ENCODE measurements around the gene WBP2. TPM values are rescaled to one million over a fixed set of nuclear protein-coding genes. Genes with fewer than 3 reads are reported as not detected.

The WBP2 gene
- total RNA-seq, 2 experiments from 2014 or later = 98.5 to 114 TPM

GRCh38 chr17:75875940-75876189 is 20.7 kb upstream of the WBP2 start:
- no peak for DNase-seq

GRCh38 chr17:75875182-75875939 is 20.2 kb upstream of the WBP2 start:
- no peaks in the 10 kb centered on the region for H3K27me3 Mint-ChIP-seq
- DNase-seq (peak in 1 of 14 experiments; percentile 35), ATAC-seq (ENCODE audit: poor library complexity) (no peak)
- H3K4me1 Mint-ChIP-seq (ENCODE audit: low read depth) = peaks cover 55% of the 10 kb centered on the region
- no peaks in the 10 kb centered on the region for H3K9me3 Mint-ChIP-seq
- peak overlapping the region; percentile 91 for H3K27ac Mint-ChIP-seq
- H3K4me3 ChIP-seq (ENCODE audit: low read length) = peak overlapping the region; percentile 60
- H3K27ac ChIP-seq (ENCODE audit: low read depth in 1 of 2, low read length in 2 of 2) = peak overlapping the region; percentile 66 to 70
- ChIA-PET POLR2A (interaction anchor here (0.8 to 10.9 kb wide), 21 partner anchors 11 to 797 kb away, joined by 3 to 230 read pairs (median 5); partner anchors contain the start of genes FBF1, GALK1, MIF4GD and TRIM65), CTCF (interaction anchor here (0.6 to 4.8 kb wide), 9 partner anchors 11 to 74 kb away, joined by 3 to 50 read pairs (median 5); partner anchors contain the start of genes TRIM65, UNC13D and WBP2)
- H3K36me3 Mint-ChIP-seq (ENCODE audit: low read depth) = peaks cover 5% of the 10 kb centered on the region
- H3K4me1 ChIP-seq (ENCODE audit: insufficient read depth, low read length) = peaks cover 58% of the 10 kb centered on the region
- H3K27me3 ChIP-seq (ENCODE audit: control insufficient read depth in 1 of 2, insufficient read depth in 2 of 2, low read length in 2 of 2) = no peaks in the 10 kb centered on the region
- H3K9me3 ChIP-seq (ENCODE audit: control insufficient read depth in 1 of 2, insufficient read depth in 1 of 2, low read length in 2 of 2) = no peaks in the 10 kb centered on the region
- H3K36me3 ChIP-seq (ENCODE audit: insufficient read depth, low read length) = peaks cover 6% of the 10 kb centered on the region
- intact Hi-C loops (cut with DNase I, micrococcal nuclease) = loop anchor here in 1 of 2 experiments (5.0 kb wide), 1 partner anchor 33 kb away; the partner anchor contains the start of gene UNC13D
- H3K4me3 Mint-ChIP-seq = peak overlapping the region; percentile 91
- TF ChIP-seq CTCF (IDR thresholded peaks at IDR 0.05) = no peak

More at GRCh38 chr17:75875940-75876189, 20.7 kb upstream of the WBP2 start:
- H3K9me3 ChIP-seq (ENCODE audit: control insufficient read depth in 1 of 2, insufficient read depth in 1 of 2, low read length in 2 of 2) = no peaks in the 10 kb centered on the region
- peaks cover 50% of the 10 kb centered on the region for H3K4me1 Mint-ChIP-seq (ENCODE audit: low read depth)
- no peaks in the 10 kb centered on the region for H3K9me3 Mint-ChIP-seq
- no peak for ATAC-seq (ENCODE audit: poor library complexity)
- H3K27me3 Mint-ChIP-seq = no peaks in the 10 kb centered on the region
- peak overlapping the region; percentile 91 for H3K27ac Mint-ChIP-seq
- peaks cover 5% of the 10 kb centered on the region for H3K36me3 Mint-ChIP-seq (ENCODE audit: low read depth)
- ChIA-PET CTCF (interaction anchor here (0.6 to 4.8 kb wide), 9 partner anchors 11 to 73 kb away, joined by 3 to 50 read pairs (median 5); partner anchors contain the start of genes TRIM65, UNC13D and WBP2), POLR2A (interaction anchor here (0.6 to 10.9 kb wide), 21 partner anchors 11 to 796 kb away, joined by 3 to 230 read pairs (median 5); partner anchors contain the start of genes FBF1, GALK1, TRIM65 and UNC13D)
- peaks cover 6% of the 10 kb centered on the region for H3K36me3 ChIP-seq (ENCODE audit: insufficient read depth, low read length)
- H3K4me1 ChIP-seq (ENCODE audit: insufficient read depth, low read length) = peaks cover 58% of the 10 kb centered on the region
- peak overlapping the region; percentile 66 to 70 for H3K27ac ChIP-seq (ENCODE audit: low read depth in 1 of 2, low read length in 2 of 2)
- H3K27me3 ChIP-seq (ENCODE audit: control insufficient read depth in 1 of 2, insufficient read depth in 2 of 2, low read length in 2 of 2) = no peaks in the 10 kb centered on the region
- H3K4me3 ChIP-seq (ENCODE audit: low read length) = peak overlapping the region; percentile 60
- peak overlapping the region; percentile 91 for H3K4me3 Mint-ChIP-seq
- no peak for TF ChIP-seq CTCF (IDR thresholded peaks at IDR 0.05)
- intact Hi-C loops (cut with DNase I, micrococcal nuclease) = loop anchor here (2.0 to 5.0 kb wide), 3 partner anchors 19 to 34 kb away; partner anchors contain the start of genes TRIM65 (in 1 of the 2) and UNC13D (in 1 of the 2)

GRCh38 chr17:75874323-75875181 is 19.4 kb upstream of the WBP2 start:
- Mint-ChIP-seq H3K36me3 (ENCODE audit: low read depth) (peaks cover 5% of the 10 kb centered on the region), H3K4me3 (peak overlapping the region; percentile 54), H3K27ac (peak overlapping the region; percentile 10), H3K9me3 (no peaks in the 10 kb centered on the region), H3K4me1 (ENCODE audit: low read depth) (peaks cover 55% of the 10 kb centered on the region), H3K27me3 (no peaks in the 10 kb centered on the region)
- Histone ChIP-seq H3K27ac (ENCODE audit: low read depth in 1 of 2, low read length in 2 of 2) (no peak overlapping the region), H3K27me3 (ENCODE audit: control insufficient read depth in 1 of 2, insufficient read depth in 2 of 2, low read length in 2 of 2) (no peaks in the 10 kb centered on the region), H3K9me3 (ENCODE audit: control insufficient read depth in 1 of 2, insufficient read depth in 1 of 2, low read length in 2 of 2) (no peaks in the 10 kb centered on the region), H3K4me1 (ENCODE audit: insufficient read depth, low read length) (peaks cover 58% of the 10 kb centered on the region), H3K4me3 (ENCODE audit: low read length) (no peak overlapping the region), H3K36me3 (ENCODE audit: insufficient read depth, low read length) (peaks cover 6% of the 10 kb centered on the region)
- DNase-seq (peak in 1 of 14 experiments; percentile 33), ATAC-seq (ENCODE audit: poor library complexity) (no peak)
- ChIA-PET POLR2A (interaction anchor here (1.0 to 10.9 kb wide), 5 partner anchors 20 to 604 kb away, joined by 3 to 230 read pairs (median 17); partner anchors contain the start of genes MIF4GD, TRIM65, UNK and WBP2), CTCF (interaction anchor here (1.4 to 3.8 kb wide), 4 partner anchors 10 to 26 kb away, joined by 5 to 16 read pairs (median 8); partner anchors contain the start of gene WBP2)
- intact Hi-C loops (cut with DNase I, micrococcal nuclease) = loop anchor here in 1 of 2 experiments (5.0 kb wide), 1 partner anchor 32 kb away; the partner anchor contains the start of gene UNC13D
- TF ChIP-seq CTCF (IDR thresholded peaks at IDR 0.05) = no peak

All from CD4-positive, alpha-beta T cell (primary cell).